ENCODE results near the gene LMX1A. TPM values are rescaled to one million over a fixed set of nuclear protein-coding genes. Genes with fewer than 3 reads are reported as not detected.

The LMX1A gene
- polyA plus RNA-seq, 2 of the 4 experiments (the other 2 are of a cell fraction): not detected

GRCh38 chr1:165402517-165403111 lies 46.1 kb upstream of the LMX1A start:
- H3K4me2 ChIP-seq: no peak overlapping the region
- H3K9me3 ChIP-seq: no peaks in the 10 kb centered on the region
- CTCF ChIA-PET: interaction anchor here (1.1 to 11.8 kb wide), 9 partner anchors 9 to 192 kb away, joined by 3 to 219 read pairs (median 4); no protein-coding TSS in a partner anchor
- DNase-seq (ENCODE audit: low read depth in 1 of 2, low spot score in 1 of 2): no peak
- WGBS (ENCODE audit: missing lambda C conversion rate): 29% methylated on average over 4 of the region's 4 CpGs
- no peak for FAIRE-seq
- no peaks in the 10 kb centered on the region for H3K4me1 ChIP-seq
- POLR2A ChIA-PET: no interaction called here
- H3K4me3 ChIP-seq: no peak overlapping the region
- TF ChIP-seq NFE2L2 (conservative IDR thresholded peaks at IDR 0.05; ENCODE audit: low read length) (no peak), MYC (IDR thresholded peaks at IDR 0.05; ENCODE audit: borderline replicate concordance, low read length) (no peak), ZSCAN20 (CRISPR knock-in tag; IDR thresholded peaks at IDR 0.05) (no peak), TP53 (CRISPR knock-in tag; IDR thresholded peaks at IDR 0.05) (no peak), PHF8 (IDR thresholded peaks at IDR 0.05; ENCODE audit: borderline replicate concordance, low read depth) (no peak), ZFP36 (IDR thresholded peaks at IDR 0.05; ENCODE audit: borderline replicate concordance, partially characterized antibody) (no peak), BCL3 (IDR thresholded peaks at IDR 0.05) (no peak), JUNB (IDR thresholded peaks at IDR 0.05) (no peak), HMGXB4 (CRISPR knock-in tag; IDR thresholded peaks at IDR 0.05; ENCODE audit: borderline replicate concordance) (no peak), ESRRA (IDR thresholded peaks at IDR 0.05; ENCODE audit: borderline replicate concordance, low read length) (no peak), SMC3 (IDR thresholded peaks at IDR 0.05) (no peak), ZC3H11A (IDR thresholded peaks at IDR 0.05) (no peak), RAD21 (conservative IDR thresholded peaks at IDR 0.05 in 1 of 2, IDR thresholded peaks at IDR 0.05 in 1 of 2) (no peak), ATOH8 (CRISPR knock-in tag; IDR thresholded peaks at IDR 0.05; ENCODE audit: low read depth) (no peak), CHD4 (IDR thresholded peaks at IDR 0.05; ENCODE audit: borderline replicate concordance) (no peak), RFX5 (IDR thresholded peaks at IDR 0.05) (no peak), HDAC2 (IDR thresholded peaks at IDR 0.05) (no peak), MAZ (IDR thresholded peaks at IDR 0.05; ENCODE audit: borderline replicate concordance, low read depth, low read length) (no peak), CBX2 (IDR thresholded peaks at IDR 0.05; ENCODE audit: borderline replicate concordance, low read depth) (no peak)
- ATAC-seq: no peak
- no peak overlapping the region for H3K27ac ChIP-seq

- 60% methylated on average over 4 of the region's 4 CpGs for WGBS (ENCODE audit: missing lambda C conversion rate)
- ChIA-PET CTCF (interaction anchor here (0.6 to 11.8 kb wide), 4 partner anchors 12 to 860 kb away, joined by 4 to 219 read pairs (median 4); no protein-coding TSS in a partner anchor), POLR2A (no interaction called here)
- Histone ChIP-seq H3K27ac (no peak overlapping the region), H3K4me1 (no peaks in the 10 kb centered on the region), H3K4me3 (no peak overlapping the region), H3K4me2 (no peak overlapping the region), H3K9me3 (no peaks in the 10 kb centered on the region)
- FAIRE-seq: no peak
- no peak for DNase-seq (ENCODE audit: low read depth in 1 of 2, low spot score in 1 of 2)
- ATAC-seq: no peak
- TF ChIP-seq NR3C1 (IDR thresholded peaks at IDR 0.05) (no peak), CEBPB (IDR thresholded peaks at IDR 0.05) (no peak), RCOR1 (IDR thresholded peaks at IDR 0.05; ENCODE audit: low read depth, low read length) (no peak), ZSCAN20 (CRISPR knock-in tag; IDR thresholded peaks at IDR 0.05) (no peak), HDAC2 (IDR thresholded peaks at IDR 0.05) (no peak), ZNF302 (CRISPR knock-in tag; IDR thresholded peaks at IDR 0.05) (no peak), EHF (CRISPR knock-in tag; IDR thresholded peaks at IDR 0.05) (no peak), MYC (IDR thresholded peaks at IDR 0.05; ENCODE audit: borderline replicate concordance, low read length) (no peak), RAD21 (conservative IDR thresholded peaks at IDR 0.05 in 1 of 2, IDR thresholded peaks at IDR 0.05 in 1 of 2) (no peak), ELK1 (IDR thresholded peaks at IDR 0.05; ENCODE audit: low read depth, low read length) (no peak), TFCP2L1 (CRISPR knock-in tag; IDR thresholded peaks at IDR 0.05) (no peak), MAX (IDR thresholded peaks at IDR 0.05) (no peak), USF2 (IDR thresholded peaks at IDR 0.05) (no peak), RFX5 (IDR thresholded peaks at IDR 0.05) (no peak), BHLHE40 (IDR thresholded peaks at IDR 0.05; ENCODE audit: low read depth, low read length) (no peak), GATA3 (IDR thresholded peaks at IDR 0.05; ENCODE audit: borderline replicate concordance) (no peak)
These were observed 41.4 kb upstream of the LMX1A start for GRCh38 chr1:165397944-165398343.

Measured in A549 (cell line).